HG02623 (cell line): ENCODE data around the gene WNK2.
"Not testable (repeated sequence)": the region's sequence is repeated elsewhere in the genome, so short reads cannot be mapped to it uniquely, and the experiment has no call there.

Experiments
- ATAC-seq: cut with Tn5 transposase; IDR thresholded peaks from one replicate; pipeline ENCODE4 v1.9.1; 2021; ENCODE audit warnings: moderate library complexity; ENCODE audit not compliant: unreplicated experiment

WNK2 gene

GRCh38 chr9:93359907-93360306 is 176.0 kb downstream of the WNK2 start:
- ATAC-seq = not testable (repeated sequence)

GRCh38 chr9:93361995-93362394 is 178.1 kb downstream of the WNK2 start:
- ATAC-seq = no peak

GRCh38 chr9:93364734-93365426 is 180.9 kb downstream of the WNK2 start:
- no peak for ATAC-seq

GRCh38 chr9:93365427-93366118 is 181.6 kb downstream of the WNK2 start:
- no peak for ATAC-seq

- no peak for ATAC-seq
Measured at GRCh38 chr9:93366119-93366447, 182.1 kb downstream of the WNK2 start.

- not testable (repeated sequence) for ATAC-seq
Measured at GRCh38 chr9:93366486-93366885, 182.5 kb downstream of the WNK2 start.

GRCh38 chr9:93368437-93368836 is 184.5 kb downstream of the WNK2 start:
- no peak for ATAC-seq

- no peak for ATAC-seq
Measured at GRCh38 chr9:93369686-93370085, 185.7 kb downstream of the WNK2 start.
